Measurements from ENCODE around the gene PAGE2. TPM values are rescaled to one million over a fixed set of nuclear protein-coding genes. Genes with fewer than 3 reads are reported as not detected.
"Not testable (repeated sequence)": the region's sequence is repeated elsewhere in the genome, so short reads cannot be mapped to it uniquely, and the experiment has no call there.

The PAGE2 gene
- total RNA-seq, 3 donors from 2014 or later (not counting 1 experiment from before 2014, with no cell fraction given) = not detected

DNA sequence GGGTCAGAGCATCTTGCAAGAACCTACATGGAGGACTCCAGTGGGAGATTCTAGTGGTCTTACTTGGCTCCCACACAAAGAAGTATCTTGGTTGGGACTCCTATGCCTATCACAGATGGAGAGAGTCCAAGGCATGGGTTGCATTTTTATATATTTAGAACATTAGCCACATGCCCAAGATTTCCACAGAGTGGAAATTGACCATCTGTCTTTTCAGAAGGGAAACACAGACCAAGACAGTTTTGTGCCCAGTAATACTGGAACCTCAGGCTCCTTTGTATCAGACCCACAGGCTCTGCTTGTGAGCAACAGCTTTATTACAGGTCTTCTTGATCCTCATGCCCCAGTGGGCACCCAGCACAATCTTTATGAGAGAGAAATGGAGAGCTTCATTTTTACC lies 43.6 kb downstream of the PAGE2 start:
- H3K9me3 ChIP-seq (ENCODE audit: control insufficient read depth, insufficient read depth, low read length) = no peaks in the 10 kb centered on the region
- H3K4me3 ChIP-seq (ENCODE audit: low read length) = no peak overlapping the region
- H3K4me1 ChIP-seq (ENCODE audit: control insufficient read depth, insufficient read depth, low read length) = no peaks in the 10 kb centered on the region
- ATAC-seq (no peak), DNase-seq (no peak)
- intact Hi-C loops (cut with micrococcal nuclease) = no loop called here
- no peaks in the 10 kb centered on the region for H3K4me1 Mint-ChIP-seq
- TF ChIP-seq, protein P1, sequence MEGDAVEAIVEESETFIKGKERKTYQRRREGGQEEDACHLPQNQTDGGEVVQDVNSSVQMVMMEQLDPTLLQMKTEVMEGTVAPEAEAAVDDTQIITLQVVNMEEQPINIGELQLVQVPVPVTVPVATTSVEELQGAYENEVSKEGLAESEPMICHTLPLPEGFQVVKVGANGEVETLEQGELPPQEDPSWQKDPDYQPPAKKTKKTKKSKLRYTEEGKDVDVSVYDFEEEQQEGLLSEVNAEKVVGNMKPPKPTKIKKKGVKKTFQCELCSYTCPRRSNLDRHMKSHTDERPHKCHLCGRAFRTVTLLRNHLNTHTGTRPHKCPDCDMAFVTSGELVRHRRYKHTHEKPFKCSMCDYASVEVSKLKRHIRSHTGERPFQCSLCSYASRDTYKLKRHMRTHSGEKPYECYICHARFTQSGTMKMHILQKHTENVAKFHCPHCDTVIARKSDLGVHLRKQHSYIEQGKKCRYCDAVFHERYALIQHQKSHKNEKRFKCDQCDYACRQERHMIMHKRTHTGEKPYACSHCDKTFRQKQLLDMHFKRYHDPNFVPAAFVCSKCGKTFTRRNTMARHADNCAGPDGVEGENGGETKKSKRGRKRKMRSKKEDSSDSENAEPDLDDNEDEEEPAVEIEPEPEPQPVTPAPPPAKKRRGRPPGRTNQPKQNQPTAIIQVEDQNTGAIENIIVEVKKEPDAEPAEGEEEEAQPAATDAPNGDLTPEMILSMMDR (IDR thresholded peaks at IDR 0.05) = no peak
- no peaks in the 10 kb centered on the region for H3K36me3 ChIP-seq (ENCODE audit: control insufficient read depth, insufficient read depth, low read length)
- no peak overlapping the region for H3K4me3 Mint-ChIP-seq
- no peaks in the 10 kb centered on the region for H3K36me3 Mint-ChIP-seq
- no peak overlapping the region for H3K27ac ChIP-seq (ENCODE audit: low read length)
- H3K27ac Mint-ChIP-seq = no peak overlapping the region
- peaks cover 6 to 17% of the 10 kb centered on the region in 2 donors for H3K27me3 Mint-ChIP-seq (ENCODE audit: low read depth in 2 of 2)
- no peaks in the 10 kb centered on the region for H3K9me3 Mint-ChIP-seq
- no peaks in the 10 kb centered on the region for H3K27me3 ChIP-seq (ENCODE audit: control insufficient read depth, insufficient read depth, low read length)

DNA sequence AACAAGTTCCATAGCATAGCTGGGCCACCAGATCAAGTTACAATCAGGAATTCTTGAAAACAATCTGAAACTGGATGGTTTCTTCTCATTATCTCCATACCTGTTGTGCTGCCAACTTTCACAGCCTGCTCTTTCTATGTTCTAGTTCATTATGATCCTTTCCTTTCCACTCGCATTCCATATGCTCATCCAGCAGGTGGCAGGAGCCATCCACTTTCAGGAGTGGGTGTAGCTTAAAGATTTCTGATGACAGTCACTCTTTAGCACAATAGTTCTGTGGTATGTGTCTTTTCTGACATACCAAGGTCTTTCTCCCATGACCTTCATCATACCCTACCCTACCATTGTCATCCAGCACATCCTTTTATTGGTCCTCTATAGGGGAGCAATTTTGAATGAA lies 46.4 kb downstream of the PAGE2 start:
- Histone ChIP-seq H3K9me3 (ENCODE audit: control insufficient read depth, insufficient read depth, low read length) (no peaks in the 10 kb centered on the region), H3K4me3 (ENCODE audit: low read length) (no peak overlapping the region), H3K36me3 (ENCODE audit: control insufficient read depth, insufficient read depth, low read length) (no peaks in the 10 kb centered on the region), H3K27ac (ENCODE audit: low read length) (no peak overlapping the region), H3K27me3 (ENCODE audit: control insufficient read depth, insufficient read depth, low read length) (no peaks in the 10 kb centered on the region), H3K4me1 (ENCODE audit: control insufficient read depth, insufficient read depth, low read length) (no peaks in the 10 kb centered on the region)
- whole genome bisulfite sequencing (ENCODE audit: insufficient coverage) = no CpG with 5 or more reads among the region's 1 CpG
- no peak overlapping the region for H3K27ac Mint-ChIP-seq
- no peaks in the 10 kb centered on the region for H3K4me1 Mint-ChIP-seq
- H3K9me3 Mint-ChIP-seq = no peaks in the 10 kb centered on the region
- H3K36me3 Mint-ChIP-seq = no peaks in the 10 kb centered on the region
- intact Hi-C loops (cut with micrococcal nuclease) = no loop called here
- no peak overlapping the region for H3K4me3 Mint-ChIP-seq
- TF ChIP-seq, protein P1 (IDR thresholded peaks at IDR 0.05) = peak; percentile 15
- DNase-seq = peak in 1 of 2 donors; percentile 53
- peaks cover 2 to 4% of the 10 kb centered on the region in 2 donors for H3K27me3 Mint-ChIP-seq (ENCODE audit: low read depth in 2 of 2)
- peak in 2 of 3 donors; percentile 38 to 42 for ATAC-seq

GRCh38 chrX:55140800-55141199 lies 52.0 kb downstream of the PAGE2 start:
- H3K4me1 Mint-ChIP-seq; H3K4me1 ChIP-seq (ENCODE audit: control insufficient read depth, insufficient read depth, low read length); H3K9me3 Mint-ChIP-seq; H3K27me3 Mint-ChIP-seq (ENCODE audit: low read depth in 2 of 2); H3K4me3 Mint-ChIP-seq; H3K27me3 ChIP-seq (ENCODE audit: control insufficient read depth, insufficient read depth, low read length); H3K4me3 ChIP-seq (ENCODE audit: low read length); H3K27ac ChIP-seq (ENCODE audit: low read length); H3K27ac Mint-ChIP-seq; intact Hi-C loops (cut with micrococcal nuclease); ATAC-seq; DNase-seq; H3K9me3 ChIP-seq (ENCODE audit: control insufficient read depth, insufficient read depth, low read length); H3K36me3 ChIP-seq (ENCODE audit: control insufficient read depth, insufficient read depth, low read length); H3K36me3 Mint-ChIP-seq: not testable (repeated sequence)
- no CpG with 5 or more reads among the region's 1 CpG for WGBS (ENCODE audit: insufficient coverage)

Other genes starting within 250 kb of the PAGE2 start
- gene TRO, start 168.2 kb upstream of the PAGE2 start, total RNA-seq = 1 to 10 TPM; 2.9 to 4.3 (median 4.2) TPM
- gene PFKFB1, start 94.8 kb upstream of the PAGE2 start, total RNA-seq = under 1 TPM; 0.39 to 0.75 (median 0.73) TPM
- gene APEX2, start 88.7 kb upstream of the PAGE2 start, total RNA-seq = 10 to 100 TPM; 11.5 to 13.3 (median 12.4) TPM
- not detected for gene ALAS2, start 58.0 kb upstream of the PAGE2 start, total RNA-seq
- gene PAGE2B, start 14.0 kb upstream of the PAGE2 start, total RNA-seq = 1 to 10 TPM in 2 of 3 donors, not detected in 1; 1.0 to 1.2 TPM
- not detected for gene PAGE5, start 131.3 kb downstream of the PAGE2 start, total RNA-seq
- not detected for gene PAGE3, start 175.9 kb downstream of the PAGE2 start, total RNA-seq